NCI-H128 (cell line): ENCODE measurements around the gene GTPBP3.

Experiments
- DNase-seq: peaks from one replicate; lab custom pipeline; 2025; ENCODE audit not compliant: unreplicated experiment; lab: John Stamatoyannopoulos, UW

GTPBP3 gene

GRCh38 chr19:17309198-17309964 lies 28.0 kb upstream of the GTPBP3 start, which contains the start of gene DDA1:
DDA1 (plus strand) TSS chr19:17309563; CDS start chr19:17309655, 92 bp downstream.
- peak; percentile 97 for DNase-seq

- no peak for DNase-seq
Measured at GRCh38 chr19:17309965-17310461, 27.3 kb upstream of the GTPBP3 start.

- DNase-seq, result no peak
Measured at GRCh38 chr19:17311455-17312188, 25.7 kb upstream of the GTPBP3 start.

- DNase-seq, result no peak
Measured at GRCh38 chr19:17312189-17313113, 24.9 kb upstream of the GTPBP3 start.

- DNase-seq, result no peak
Measured at GRCh38 chr19:17314007-17314593, 23.3 kb upstream of the GTPBP3 start.

- no peak for DNase-seq
Measured at GRCh38 chr19:17318966-17319365, 18.4 kb upstream of the GTPBP3 start.

- no peak for DNase-seq
Measured at GRCh38 chr19:17319473-17320238, 17.7 kb upstream of the GTPBP3 start.

GRCh38 chr19:17320435-17320834 lies 16.9 kb upstream of the GTPBP3 start:
- DNase-seq, result no peak

- DNase-seq, result no peak
Measured at GRCh38 chr19:17321655-17322489, 15.5 kb upstream of the GTPBP3 start.

- DNase-seq, result no peak
Measured at GRCh38 chr19:17322854-17323253, 14.5 kb upstream of the GTPBP3 start.

- no peak for DNase-seq
Measured at GRCh38 chr19:17323300-17323963, 13.9 kb upstream of the GTPBP3 start.

GRCh38 chr19:17323964-17324332 lies 13.4 kb upstream of the GTPBP3 start:
- no peak for DNase-seq

GRCh38 chr19:17324357-17325114 lies 12.8 kb upstream of the GTPBP3 start:
- no peak for DNase-seq

GRCh38 chr19:17325133-17325532 lies 12.2 kb upstream of the GTPBP3 start:
- DNase-seq, result no peak

- no peak for DNase-seq
Measured at GRCh38 chr19:17325881-17326594, 11.3 kb upstream of the GTPBP3 start.

GRCh38 chr19:17326595-17326966 lies 10.8 kb upstream of the GTPBP3 start:
- DNase-seq, result no peak

- no peak for DNase-seq
Measured at GRCh38 chr19:17327068-17327653, 10.2 kb upstream of the GTPBP3 start.
